Measurements from ENCODE around the gene STAG1. TPM values are rescaled to one million over a fixed set of nuclear protein-coding genes. Genes with fewer than 3 reads are reported as not detected.
"Not testable (repeated sequence)": the region's sequence is repeated elsewhere in the genome, so short reads cannot be mapped to it uniquely, and the experiment has no call there.

The STAG1 gene
- total RNA-seq, 2 donors from 2014 or later = 48.0 to 62.3 TPM

GRCh38 chr3:136731274-136731884 is 20.8 kb downstream of the STAG1 start:
- H3K27ac Mint-ChIP-seq = peak overlapping the region; percentile 2
- ATAC-seq (replicated peaks) = no peak
- peak overlapping the region; percentile 6 for H3K4me3 Mint-ChIP-seq
- peaks cover 5% of the 10 kb centered on the region for H3K36me3 Mint-ChIP-seq (ENCODE audit: low read depth)
- H3K4me1 Mint-ChIP-seq = peaks cover 32% of the 10 kb centered on the region
- no peaks in the 10 kb centered on the region for H3K27me3 Mint-ChIP-seq
- H3K9me3 Mint-ChIP-seq = no peaks in the 10 kb centered on the region

- Mint-ChIP-seq H3K9me3 (no peaks in the 10 kb centered on the region), H3K4me1 (peaks cover 35% of the 10 kb centered on the region), H3K27ac (peak overlapping the region; percentile 2), H3K36me3 (ENCODE audit: low read depth) (no peaks in the 10 kb centered on the region), H3K27me3 (no peaks in the 10 kb centered on the region), H3K4me3 (peak overlapping the region; percentile 6)
- ATAC-seq (replicated peaks) = peak; percentile 79
Observed at GRCh38 chr3:136730595-136731273, 21.4 kb downstream of the STAG1 start.

GRCh38 chr3:136728918-136729317 is 23.3 kb downstream of the STAG1 start:
- no peaks in the 10 kb centered on the region for H3K27me3 Mint-ChIP-seq
- peaks cover 27% of the 10 kb centered on the region for H3K4me1 Mint-ChIP-seq
- no peak overlapping the region for H3K27ac Mint-ChIP-seq
- no peak overlapping the region for H3K4me3 Mint-ChIP-seq
- no peak for ATAC-seq (replicated peaks)
- H3K36me3 Mint-ChIP-seq (ENCODE audit: low read depth) = no peaks in the 10 kb centered on the region
- H3K9me3 Mint-ChIP-seq = no peaks in the 10 kb centered on the region

- H3K36me3 Mint-ChIP-seq (ENCODE audit: low read depth) = no peaks in the 10 kb centered on the region
- H3K4me1 Mint-ChIP-seq = peaks cover 27% of the 10 kb centered on the region
- no peaks in the 10 kb centered on the region for H3K27me3 Mint-ChIP-seq
- peak; percentile 44 for ATAC-seq (replicated peaks)
- no peak overlapping the region for H3K4me3 Mint-ChIP-seq
- H3K27ac Mint-ChIP-seq = no peak overlapping the region
- no peaks in the 10 kb centered on the region for H3K9me3 Mint-ChIP-seq
Observed at GRCh38 chr3:136728473-136728872, 23.7 kb downstream of the STAG1 start.

- ATAC-seq (replicated peaks) = no peak
- no peaks in the 10 kb centered on the region for H3K9me3 Mint-ChIP-seq
- H3K4me1 Mint-ChIP-seq = peaks cover 15% of the 10 kb centered on the region
- H3K36me3 Mint-ChIP-seq (ENCODE audit: low read depth) = no peaks in the 10 kb centered on the region
- no peak overlapping the region for H3K4me3 Mint-ChIP-seq
- no peaks in the 10 kb centered on the region for H3K27me3 Mint-ChIP-seq
- H3K27ac Mint-ChIP-seq = no peak overlapping the region
Observed at GRCh38 chr3:136725468-136725867, 26.7 kb downstream of the STAG1 start.

GRCh38 chr3:136722916-136723315 is 29.3 kb downstream of the STAG1 start:
- H3K4me3 Mint-ChIP-seq; H3K27ac Mint-ChIP-seq; ATAC-seq (replicated peaks); H3K27me3 Mint-ChIP-seq; H3K9me3 Mint-ChIP-seq: not testable (repeated sequence)
- Mint-ChIP-seq H3K4me1 (peaks cover 15% of the 10 kb centered on the region), H3K36me3 (ENCODE audit: low read depth) (peaks cover 20% of the 10 kb centered on the region)

GRCh38 chr3:136722399-136722798 is 29.8 kb downstream of the STAG1 start:
- not testable (repeated sequence) for H3K4me3 Mint-ChIP-seq; H3K9me3 Mint-ChIP-seq; H3K27ac Mint-ChIP-seq; H3K27me3 Mint-ChIP-seq; ATAC-seq (replicated peaks)
- Mint-ChIP-seq H3K36me3 (ENCODE audit: low read depth) (peaks cover 20% of the 10 kb centered on the region), H3K4me1 (peaks cover 15% of the 10 kb centered on the region)

GRCh38 chr3:136720091-136720490 is 32.1 kb downstream of the STAG1 start:
- Mint-ChIP-seq H3K27ac (no peak overlapping the region), H3K9me3 (no peaks in the 10 kb centered on the region), H3K36me3 (ENCODE audit: low read depth) (peaks cover 20% of the 10 kb centered on the region), H3K27me3 (no peaks in the 10 kb centered on the region), H3K4me1 (peaks cover 7% of the 10 kb centered on the region), H3K4me3 (no peak overlapping the region)
- no peak for ATAC-seq (replicated peaks)

- Mint-ChIP-seq H3K36me3 (ENCODE audit: low read depth) (peaks cover 33% of the 10 kb centered on the region), H3K4me1 (peaks cover 7% of the 10 kb centered on the region), H3K4me3 (no peak overlapping the region), H3K27ac (no peak overlapping the region), H3K9me3 (no peaks in the 10 kb centered on the region), H3K27me3 (no peaks in the 10 kb centered on the region)
- no peak for ATAC-seq (replicated peaks)
Observed at GRCh38 chr3:136716629-136717028, 35.5 kb downstream of the STAG1 start.

GRCh38 chr3:136714020-136714419 is 38.2 kb downstream of the STAG1 start:
- Mint-ChIP-seq H3K36me3 (ENCODE audit: low read depth) (peaks cover 33% of the 10 kb centered on the region), H3K9me3 (no peaks in the 10 kb centered on the region), H3K4me3 (no peak overlapping the region), H3K27me3 (no peaks in the 10 kb centered on the region), H3K4me1 (peaks cover 12% of the 10 kb centered on the region), H3K27ac (no peak overlapping the region)
- ATAC-seq (replicated peaks) = no peak

- Mint-ChIP-seq H3K4me1 (peaks cover 12% of the 10 kb centered on the region), H3K36me3 (ENCODE audit: low read depth) (peaks cover 27% of the 10 kb centered on the region), H3K27me3 (no peaks in the 10 kb centered on the region), H3K9me3 (no peaks in the 10 kb centered on the region), H3K4me3 (no peak overlapping the region), H3K27ac (no peak overlapping the region)
- no peak for ATAC-seq (replicated peaks)
Observed at GRCh38 chr3:136712941-136713340, 39.2 kb downstream of the STAG1 start.

GRCh38 chr3:136711888-136712287 is 40.3 kb downstream of the STAG1 start:
- not testable (repeated sequence) for H3K4me3 Mint-ChIP-seq; H3K27ac Mint-ChIP-seq; H3K27me3 Mint-ChIP-seq; ATAC-seq (replicated peaks); H3K9me3 Mint-ChIP-seq; H3K4me1 Mint-ChIP-seq
- H3K36me3 Mint-ChIP-seq (ENCODE audit: low read depth) = peaks cover 36% of the 10 kb centered on the region

- Mint-ChIP-seq H3K27ac (no peak overlapping the region), H3K9me3 (no peaks in the 10 kb centered on the region), H3K36me3 (ENCODE audit: low read depth) (peaks cover 37% of the 10 kb centered on the region), H3K27me3 (no peaks in the 10 kb centered on the region), H3K4me3 (no peak overlapping the region), H3K4me1 (peaks cover 8% of the 10 kb centered on the region)
- ATAC-seq (replicated peaks) = no peak
Observed at GRCh38 chr3:136711277-136711676, 40.9 kb downstream of the STAG1 start.

- ATAC-seq (replicated peaks); H3K4me3 Mint-ChIP-seq; H3K27me3 Mint-ChIP-seq; H3K27ac Mint-ChIP-seq; H3K9me3 Mint-ChIP-seq: not testable (repeated sequence)
- Mint-ChIP-seq H3K36me3 (ENCODE audit: low read depth) (peaks cover 44% of the 10 kb centered on the region), H3K4me1 (peaks cover 20% of the 10 kb centered on the region)
Observed at GRCh38 chr3:136709775-136710174, 42.4 kb downstream of the STAG1 start.

- Mint-ChIP-seq H3K27ac (no peak overlapping the region), H3K4me1 (peaks cover 20% of the 10 kb centered on the region), H3K27me3 (no peaks in the 10 kb centered on the region), H3K4me3 (no peak overlapping the region), H3K9me3 (no peaks in the 10 kb centered on the region), H3K36me3 (ENCODE audit: low read depth) (peaks cover 44% of the 10 kb centered on the region)
- no peak for ATAC-seq (replicated peaks)
Observed at GRCh38 chr3:136708333-136708985, 43.7 kb downstream of the STAG1 start.

Data from activated T-helper 17 cell treated with anti-CD3 and anti-CD28 coated beads, Interleukin-2, amount 50 U/mL, for 72 hours (primary cell).